HG02642 (cell line): ENCODE data around the gene DSTYK.

Experiments
- ATAC-seq: cut with Tn5 transposase; IDR thresholded peaks from one replicate; pipeline ENCODE4 v1.9.1; 2021; ENCODE audit warnings: mild to moderate bottlenecking; ENCODE audit not compliant: unreplicated experiment, poor library complexity

Gene DSTYK

DNA sequence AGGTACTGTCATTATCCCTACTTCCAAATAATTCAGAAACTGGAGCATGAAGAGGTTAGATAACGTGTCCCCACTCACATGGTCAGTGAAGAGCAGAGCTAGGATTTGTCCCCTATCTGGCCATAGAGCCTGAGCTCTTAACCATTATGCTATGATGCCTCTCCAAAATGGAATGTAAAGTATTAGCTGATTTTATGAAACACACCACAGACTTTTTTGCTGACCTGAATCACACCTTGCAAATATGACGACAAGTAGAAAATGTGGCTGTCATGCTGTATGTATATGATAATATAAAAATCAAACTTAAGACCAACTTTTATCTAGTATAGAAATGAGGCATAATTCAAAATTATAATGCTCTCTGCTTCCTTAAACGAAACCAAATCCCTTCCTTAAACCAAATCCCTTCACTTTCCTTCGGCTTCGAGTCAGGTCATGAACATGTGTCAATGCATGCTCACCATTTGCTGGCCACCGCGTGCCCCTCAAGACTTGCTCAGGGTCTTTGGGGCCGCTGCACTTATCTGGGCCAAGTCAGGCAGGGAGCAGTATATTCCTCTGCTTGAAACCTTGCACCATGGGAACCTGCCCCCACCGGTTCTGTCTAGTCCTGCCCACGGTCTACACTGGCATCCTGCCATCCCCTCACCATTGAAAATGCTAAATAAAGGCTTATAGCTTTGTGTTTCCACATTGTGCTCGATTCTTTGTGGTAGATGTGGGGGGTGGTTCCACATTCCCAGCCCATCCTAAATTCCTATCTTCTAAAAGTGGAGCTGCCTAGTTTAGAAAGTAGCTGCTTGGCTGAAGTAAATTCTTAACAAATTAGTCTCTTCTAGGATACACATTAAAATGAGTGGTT is 14.6 kb upstream of the DSTYK start:
- no peak for ATAC-seq

DNA sequence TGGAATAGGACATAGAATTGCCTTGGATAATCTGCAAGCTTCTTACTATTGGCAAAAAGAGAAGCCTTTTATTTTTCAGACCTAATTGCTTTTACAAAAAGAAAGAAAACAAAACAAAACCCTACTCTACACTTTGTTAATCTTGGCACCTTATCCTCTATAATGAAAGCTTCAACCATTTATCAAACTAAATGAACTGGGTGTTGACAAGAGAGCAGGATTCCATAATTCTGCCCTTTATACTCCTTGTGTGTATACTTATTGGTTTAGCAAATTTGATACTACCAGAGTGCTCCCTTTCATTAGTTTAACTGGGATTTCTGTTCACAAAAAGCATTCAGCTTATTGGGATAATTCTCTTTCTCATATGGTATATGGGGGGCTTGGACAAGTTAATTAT is 13.2 kb upstream of the DSTYK start:
- ATAC-seq = no peak

DNA sequence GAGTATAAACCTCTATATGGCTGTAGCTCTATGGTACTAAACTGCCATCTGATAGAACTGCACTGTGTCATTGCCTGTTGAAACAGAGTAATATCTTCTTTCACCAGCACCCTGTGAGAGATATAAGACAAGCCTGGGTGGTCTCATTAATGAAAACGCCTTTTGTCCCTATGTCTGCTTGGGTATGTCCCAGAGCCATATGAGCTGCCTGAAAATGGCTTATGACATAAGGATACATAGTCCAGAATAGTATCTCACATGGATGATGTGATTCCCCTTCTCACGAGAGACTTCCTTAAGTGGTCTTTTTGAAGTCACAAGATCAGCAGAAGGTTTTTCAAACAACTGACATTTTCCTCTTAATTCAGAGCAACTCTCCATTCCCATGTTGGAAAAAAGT is 8.9 kb upstream of the DSTYK start:
- ATAC-seq = no peak

DNA sequence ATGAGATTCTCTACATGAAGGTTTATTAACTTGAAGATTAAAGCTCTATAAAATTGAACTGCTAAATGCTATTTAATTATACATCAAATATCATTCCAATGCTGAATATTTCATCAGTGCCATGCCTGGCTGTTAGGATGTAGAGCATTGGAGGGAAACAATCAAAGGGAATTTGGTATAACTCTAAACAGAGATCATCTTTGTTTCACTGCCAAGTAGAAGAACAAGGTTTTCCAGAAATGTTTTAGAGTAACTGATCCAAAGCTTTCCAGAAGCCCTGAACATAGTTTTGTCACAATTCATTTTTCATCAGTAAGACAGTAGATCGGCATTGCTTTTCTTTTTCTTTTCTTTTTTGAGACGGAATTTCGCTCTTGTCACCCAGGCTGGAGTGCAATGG is 5.9 kb upstream of the DSTYK start:
- no peak for ATAC-seq

DNA sequence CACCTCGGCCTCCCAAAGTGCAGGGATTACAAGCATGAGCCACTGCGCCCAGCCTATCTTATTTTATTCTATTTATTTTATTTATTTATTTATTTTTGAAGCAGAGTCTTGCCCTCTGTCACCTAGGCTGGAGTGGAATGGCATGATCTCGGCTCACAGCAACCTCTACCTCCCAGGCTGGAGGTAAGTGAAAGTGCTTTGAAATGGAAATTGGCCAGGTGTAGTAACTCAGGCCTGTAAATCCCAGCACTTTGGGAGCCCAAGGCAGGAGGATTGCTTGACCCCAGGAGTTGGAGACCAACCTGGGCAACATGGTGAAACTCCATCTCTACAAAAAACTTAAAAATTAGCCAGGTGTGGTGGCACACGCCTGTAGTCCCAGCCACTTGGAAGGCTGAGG is 5.1 kb upstream of the DSTYK start:
- no peak for ATAC-seq

DNA sequence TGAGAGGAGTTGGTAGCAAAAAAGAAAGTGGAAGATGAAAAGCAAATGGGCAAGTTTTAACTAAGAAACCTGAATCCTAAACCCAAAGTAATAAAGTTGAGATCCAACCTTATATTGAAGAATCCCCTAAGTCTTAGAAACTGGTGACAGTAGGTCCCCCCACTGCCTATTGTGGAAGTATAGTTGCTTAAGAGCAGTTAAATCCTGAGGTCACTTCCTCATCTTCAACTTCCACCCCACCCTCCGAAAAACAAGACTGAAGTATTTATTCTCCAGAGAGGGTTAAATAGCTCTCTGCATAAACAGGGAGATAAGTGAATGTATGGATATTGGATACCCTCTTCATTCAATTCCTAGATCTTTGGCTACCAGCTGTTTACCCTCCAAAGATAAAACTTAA is 3.3 kb upstream of the DSTYK start:
- ATAC-seq = no peak

DNA sequence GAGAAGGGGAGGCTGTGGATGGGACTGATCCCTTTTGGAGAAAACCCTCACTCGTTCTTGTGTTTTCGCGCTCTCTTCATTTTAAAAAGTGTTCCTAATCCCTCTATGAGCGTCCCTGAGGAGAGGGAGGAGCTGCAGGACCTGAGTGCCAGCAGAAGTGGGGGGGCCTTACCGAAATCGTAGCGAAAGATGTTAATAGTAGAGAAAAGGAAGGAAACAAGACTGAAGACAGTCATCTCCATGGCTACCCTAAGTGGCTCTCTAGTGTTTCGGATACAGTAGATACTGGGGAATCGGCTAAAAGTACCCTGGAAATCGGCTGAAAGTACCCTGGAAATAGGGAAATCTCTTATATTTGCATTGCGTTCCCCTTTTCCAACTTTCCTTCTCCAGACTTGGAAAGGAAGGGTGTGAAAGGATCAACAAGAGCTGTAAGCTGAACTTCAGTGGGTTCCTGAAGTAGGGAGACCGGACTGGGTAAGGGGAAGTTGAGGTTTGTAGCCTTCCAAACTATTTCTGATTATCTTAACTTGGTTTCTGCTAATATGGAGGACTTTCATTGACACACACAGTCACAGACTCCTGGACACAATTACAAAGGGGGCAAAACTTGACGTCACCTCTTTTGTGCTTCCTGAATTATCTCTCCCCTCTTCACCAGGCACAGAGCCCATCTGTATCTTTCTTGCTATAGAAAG is 486 bp upstream of the DSTYK start:
- peak; percentile 31 for ATAC-seq

DNA sequence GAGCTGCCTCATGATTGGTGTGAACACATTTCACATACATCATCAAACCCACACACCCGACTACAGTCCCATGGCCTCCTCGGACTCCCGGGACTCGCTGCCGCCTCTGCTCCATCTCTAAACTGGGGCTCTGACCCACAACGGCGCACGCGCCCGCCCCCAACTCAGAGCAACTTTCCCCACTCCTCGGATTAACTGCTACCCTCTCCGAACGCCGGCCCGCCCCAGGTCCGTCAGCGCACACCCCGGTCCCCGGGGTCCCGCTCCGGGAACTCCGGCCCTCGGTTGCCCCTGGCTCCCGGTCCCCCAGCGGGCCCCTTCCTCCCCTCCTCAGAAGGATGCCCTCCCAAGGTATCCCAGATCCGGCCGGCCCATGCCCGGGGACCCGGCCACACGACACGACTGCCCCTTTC is 740 bp downstream of the DSTYK start:
- peak; percentile 22 for ATAC-seq

DNA sequence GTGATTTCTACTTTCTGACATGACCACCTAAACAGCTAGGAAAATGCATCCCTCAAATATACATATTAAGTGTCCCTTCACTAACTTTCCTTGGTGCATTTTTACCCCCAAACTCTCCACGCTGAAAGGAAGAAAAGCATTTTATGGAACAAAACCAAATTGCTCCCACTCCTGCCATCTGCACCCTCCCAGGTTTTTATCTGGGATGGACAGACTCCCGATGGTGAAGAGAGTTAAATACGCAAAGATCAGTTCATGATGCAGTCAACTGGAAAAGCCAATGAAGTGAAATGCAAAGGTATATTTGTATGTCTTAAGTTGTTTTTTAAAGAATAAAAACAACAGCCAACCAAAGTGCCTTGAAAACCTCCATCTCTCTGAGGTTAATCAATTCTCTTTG is 2.7 kb downstream of the DSTYK start:
- no peak for ATAC-seq

DNA sequence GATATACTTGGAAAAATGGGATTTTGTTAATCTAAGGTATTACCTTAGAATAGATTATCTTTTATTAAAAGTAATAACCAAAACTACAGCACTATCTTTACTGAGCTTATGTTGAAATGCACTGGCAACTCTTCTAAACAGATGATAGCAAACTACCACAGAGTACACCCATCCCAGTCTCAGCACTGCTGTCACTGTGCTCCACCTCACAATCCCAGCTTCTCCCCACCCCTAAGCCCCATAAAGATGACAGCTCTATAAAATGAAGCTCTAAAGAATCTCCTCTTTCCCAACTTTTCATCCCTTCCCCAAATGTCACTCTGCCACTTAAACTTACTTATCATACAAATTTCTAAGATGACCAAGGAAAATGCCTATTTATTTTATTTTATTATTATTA is 6.4 kb downstream of the DSTYK start:
- no peak for ATAC-seq

DNA sequence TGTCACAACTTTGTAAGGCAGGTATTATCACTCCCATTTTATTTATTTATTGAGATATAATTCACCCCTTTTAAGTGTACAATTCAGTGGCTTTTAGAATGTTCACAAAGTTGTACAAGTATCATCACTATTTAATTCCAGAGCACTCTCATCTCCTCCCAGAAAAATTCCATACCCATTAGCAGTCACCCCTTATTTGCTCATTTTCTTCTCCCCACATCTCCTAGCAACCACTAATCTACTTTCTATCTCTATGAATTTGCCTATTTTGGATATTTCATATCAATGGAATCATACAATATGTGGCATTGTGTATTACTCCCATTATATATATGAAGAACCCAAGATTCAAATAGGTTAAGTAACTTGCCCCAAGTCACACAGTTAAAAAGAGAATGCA is 7.0 kb downstream of the DSTYK start:
- no peak for ATAC-seq

DNA sequence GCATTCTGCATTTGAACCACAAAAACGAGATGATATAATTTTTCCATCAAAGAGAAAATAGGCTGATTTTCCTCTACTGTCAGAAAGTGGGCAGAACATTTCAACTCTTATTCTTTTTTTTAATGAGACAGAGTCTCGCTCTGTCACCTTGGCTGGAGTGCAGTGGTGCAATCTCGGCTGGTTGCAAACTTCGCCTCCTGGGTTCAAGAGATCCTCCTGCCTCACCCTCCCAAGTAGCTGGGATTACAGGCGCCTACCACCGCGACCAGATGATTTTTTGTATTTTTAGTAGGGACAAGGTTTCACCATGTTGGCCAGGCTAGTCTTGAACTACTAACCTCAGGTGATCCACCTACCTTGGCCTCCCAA is 11.6 kb downstream of the DSTYK start:
- ATAC-seq = no peak

DNA sequence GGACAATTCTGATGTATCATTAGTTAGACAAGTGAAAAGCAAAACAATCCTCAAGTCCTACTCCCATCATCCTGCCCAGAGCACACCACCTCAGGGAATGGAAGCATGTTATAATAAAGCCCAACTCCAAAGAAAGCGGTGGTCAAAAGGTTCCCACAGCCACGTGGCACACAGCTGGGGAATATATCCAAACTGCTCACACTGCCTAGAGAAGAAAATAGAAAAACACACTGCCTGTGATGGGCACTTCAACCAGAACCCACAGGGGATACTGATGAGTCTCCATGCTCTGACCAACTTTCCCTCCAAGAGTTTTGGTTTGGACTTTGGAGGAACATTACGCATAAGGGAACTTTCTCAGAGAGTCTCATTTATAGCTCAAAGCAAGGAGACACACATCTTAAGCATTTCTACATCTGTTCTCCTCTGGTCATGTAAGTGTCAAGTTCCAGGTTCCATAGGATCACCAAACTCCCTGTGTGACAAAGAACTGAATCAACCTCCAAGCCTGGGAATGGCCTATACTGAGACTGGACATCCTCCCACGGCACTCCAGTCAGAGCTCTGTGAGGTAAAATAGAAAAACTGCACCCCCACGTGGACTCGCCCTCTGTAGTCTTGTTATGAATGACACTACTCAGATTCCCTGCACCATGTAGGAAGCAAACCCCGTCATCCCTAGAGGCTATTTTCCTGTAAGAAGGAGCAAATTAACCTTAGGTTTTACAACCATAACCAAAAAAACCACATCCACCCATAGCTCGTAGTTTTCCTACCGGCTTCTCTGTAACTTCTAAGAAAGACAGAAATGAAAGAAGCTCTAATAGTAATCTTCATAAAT is 12.2 kb downstream of the DSTYK start:
- ATAC-seq = no peak

DNA sequence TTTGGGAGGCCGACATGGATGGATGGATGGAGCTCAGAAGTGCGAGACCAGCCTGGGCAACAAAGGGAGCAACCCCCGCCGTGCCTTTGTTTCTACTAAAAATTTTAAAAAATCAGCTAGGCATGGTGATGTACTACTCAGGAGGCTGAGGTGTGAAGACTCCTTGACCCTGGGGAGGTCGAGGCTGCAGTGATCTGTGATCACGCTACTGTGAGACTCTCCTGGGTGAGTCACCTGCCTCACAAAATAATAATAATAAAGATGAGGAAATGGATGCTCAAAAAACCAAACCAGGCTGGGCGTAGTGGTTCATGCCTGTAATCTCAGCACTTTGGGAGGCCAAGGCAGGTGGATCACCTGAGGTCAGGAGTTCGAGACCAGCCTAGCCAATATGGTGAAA is 19.2 kb downstream of the DSTYK start:
- ATAC-seq = no peak

DNA sequence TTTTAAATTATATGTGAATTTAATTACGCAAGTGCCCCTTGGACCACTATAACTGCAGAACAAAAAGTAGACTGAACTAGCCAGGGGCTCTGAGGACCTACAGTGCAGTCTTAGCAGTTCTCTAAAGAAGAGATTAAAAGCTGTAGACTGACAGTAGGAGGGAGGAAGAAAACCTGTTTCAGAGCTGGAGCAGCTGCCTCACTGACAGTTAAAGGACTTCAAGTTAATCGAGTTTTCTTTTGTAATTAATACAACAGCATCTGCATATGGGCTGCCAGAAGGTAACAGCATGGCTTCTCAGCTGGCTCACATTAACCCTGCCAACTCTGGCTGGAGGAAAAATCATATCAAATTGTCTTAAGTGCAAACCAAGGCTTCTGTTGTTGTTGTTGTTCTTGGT is 19.9 kb downstream of the DSTYK start:
- ATAC-seq = no peak

DNA sequence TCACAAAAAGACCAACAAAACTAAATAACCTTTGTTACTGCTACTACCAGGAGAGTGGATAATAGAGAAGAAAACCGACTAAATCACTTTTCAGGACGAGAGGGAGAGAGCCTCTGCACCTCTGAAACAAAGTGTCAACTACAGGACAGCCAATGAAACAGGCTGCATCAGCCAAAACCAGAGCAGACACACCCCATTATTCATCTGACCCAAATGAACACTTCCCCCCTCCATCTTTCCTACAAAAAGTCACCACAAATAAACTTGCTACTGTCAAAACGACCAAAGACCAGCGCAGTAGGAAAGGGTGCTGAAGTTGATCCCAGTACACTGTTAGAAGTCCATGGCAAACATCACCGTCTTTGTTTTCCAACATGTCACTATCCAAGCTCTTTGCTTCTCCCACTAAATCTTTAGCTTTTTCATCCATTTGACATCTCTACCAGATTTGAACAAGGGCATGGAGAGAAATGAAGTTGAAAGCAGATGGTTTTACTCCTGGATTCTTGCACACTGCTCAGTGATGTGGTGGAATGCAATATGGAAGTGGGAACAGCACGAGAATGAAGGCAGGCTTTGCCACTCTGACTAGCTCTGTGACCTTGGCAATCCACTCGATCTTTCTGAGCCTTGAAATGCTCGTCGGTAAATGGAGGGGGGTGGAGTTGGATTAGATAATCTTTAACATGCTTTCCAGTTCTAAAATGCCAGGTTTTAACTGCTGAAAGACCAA is 20.5 kb downstream of the DSTYK start:
- no peak for ATAC-seq

DNA sequence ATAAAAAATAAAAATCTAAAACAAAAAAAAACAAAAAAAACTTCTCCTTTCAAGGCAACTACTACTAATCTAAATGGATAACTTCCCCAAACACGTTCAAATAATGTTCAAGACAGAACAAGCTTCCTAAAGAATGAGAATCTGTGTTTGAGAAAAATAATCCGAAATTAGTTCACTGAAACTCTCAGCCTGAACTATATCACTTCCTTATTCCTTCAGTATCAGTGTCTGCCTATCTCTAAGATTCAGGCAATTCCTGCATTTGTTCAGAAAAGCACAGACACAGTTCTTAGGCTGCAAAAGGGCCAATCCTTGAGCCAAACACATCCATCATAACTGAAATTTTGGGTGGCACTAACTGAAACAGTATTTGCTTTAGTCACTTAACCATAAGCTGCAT is 22.4 kb downstream of the DSTYK start:
- no peak for ATAC-seq

DNA sequence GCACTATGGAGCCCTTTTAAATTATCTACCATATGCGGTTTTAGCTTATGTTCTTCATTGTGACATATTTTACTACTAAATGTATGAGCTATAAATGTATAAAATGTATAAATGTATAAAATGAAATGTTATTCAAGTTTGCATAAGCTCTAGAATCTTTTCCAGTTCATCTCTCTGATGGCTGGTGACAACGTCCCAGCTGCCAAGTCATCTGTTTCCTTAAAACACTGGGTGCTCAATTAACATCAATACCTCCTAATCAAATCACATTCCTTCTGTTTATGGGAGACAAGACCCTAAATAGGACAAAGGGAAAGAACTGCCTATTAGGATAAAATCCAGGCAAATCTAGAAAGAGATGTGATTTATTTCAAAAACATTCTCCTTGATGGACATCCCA is 22.9 kb downstream of the DSTYK start:
- ATAC-seq = no peak

DNA sequence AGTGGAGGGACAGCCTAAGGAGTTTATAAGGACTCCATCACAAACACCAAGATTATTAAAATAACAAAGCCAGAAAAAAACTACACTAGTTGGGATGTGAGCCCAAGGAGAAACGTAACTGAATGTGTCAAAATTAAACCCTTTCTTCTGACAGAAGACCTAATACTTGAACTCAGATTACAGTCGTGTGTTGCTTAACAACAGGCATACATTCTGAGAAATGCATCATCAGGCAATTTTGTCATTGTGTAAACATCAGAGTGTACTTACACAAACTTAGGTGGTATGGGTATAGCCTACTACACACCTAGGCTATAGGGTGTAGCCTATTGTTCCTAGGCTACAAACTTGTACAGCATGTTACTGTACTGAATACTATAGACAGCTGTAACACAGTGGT is 23.4 kb downstream of the DSTYK start:
- ATAC-seq = no peak

DNA sequence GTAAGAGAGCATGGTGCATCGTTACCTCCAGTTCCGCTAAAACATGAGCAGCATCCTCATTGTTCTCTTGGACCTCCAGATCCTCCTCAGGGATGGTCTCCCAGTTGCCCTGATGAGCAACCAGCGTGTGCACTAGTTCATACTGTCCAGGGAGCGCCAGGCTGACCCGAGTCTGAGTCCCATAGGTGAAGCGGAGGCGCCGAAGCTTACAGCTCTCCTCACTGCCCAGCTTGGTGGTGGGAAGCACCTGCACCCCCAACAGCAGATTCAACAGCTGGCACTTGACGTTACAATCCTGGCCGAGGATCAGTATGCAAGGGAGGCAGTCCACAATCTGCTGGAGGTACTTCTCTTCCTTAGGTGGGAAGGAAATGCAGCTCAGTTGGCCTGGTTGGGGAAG is 24.1 kb downstream of the DSTYK start:
- ATAC-seq = no peak
